Caco-2 (cell line): ENCODE data around the gene SBF2. TPM values are rescaled to one million over a fixed set of nuclear protein-coding genes. Genes with fewer than 3 reads are reported as not detected.

ENCODE experiments used
- BruUV-seq: library from RNA; stranded (reverse); fragments of 400-500 nt; replicated peaks from 2 replicates; lab custom pipeline; 2021; lab: Mats Ljungman, UMichigan
- CTCF ChIA-PET: fragments of 300-600 bp; sonication (Branson Sonifier 250); formaldehyde crosslinking; loops from one replicate; lab custom pipeline; 2022; ENCODE audit warnings: antibody characterized with exemption; lab: Charles Lee
- POLR2A ChIA-PET: fragments of 300-600 bp; sonication (Branson Sonifier 250); formaldehyde crosslinking; loops from one replicate; lab custom pipeline; 2022; ENCODE audit warnings: antibody characterized with exemption; lab: Charles Lee
- DNase-seq, 2 experiments: peaks; one replicate each; pipeline versions ENCODE4 v3.0.0 to v3.0.0-alpha.2; 2020 to 2022
- H3K27me3 ChIP-seq: replicated peaks from 2 replicates; pipeline ENCODE4 v1.6.0; 2011; ENCODE audit warnings: low read length; ENCODE audit not compliant: control insufficient read depth, insufficient read depth
- H3K36me3 ChIP-seq: 2 replicates; pipeline ENCODE4 v1.5.1; 2011; ENCODE audit warnings: low read length; ENCODE audit not compliant: control insufficient read depth, insufficient read depth
- H3K4me1 ChIP-seq: fragments of 250-450 bp; sonication (Bioruptor Pico); 2 replicates; pipeline ENCODE4 v1.5.1; 2020; ENCODE audit warnings: mild to moderate bottlenecking
- H3K4me3 ChIP-seq: 2 replicates; pipeline ENCODE4 v1.5.1; 2011; ENCODE audit warnings: low read depth, mild to moderate bottlenecking, control low read depth, low read length
- H3K9me3 ChIP-seq: fragments of 250-450 bp; sonication (Bioruptor Pico); 2 replicates; pipeline ENCODE4 v1.5.1; 2020; ENCODE audit warnings: mild to moderate bottlenecking, moderate library complexity
- H3K27ac Mint-ChIP-seq: one replicate; pipeline ENCODE4 v1.8.0; 2022; ENCODE audit warnings: mixed read lengths; ENCODE audit not compliant: unreplicated experiment
- H3K27me3 Mint-ChIP-seq: one replicate; pipeline ENCODE4 v1.8.0; 2022; ENCODE audit warnings: mixed read lengths; ENCODE audit not compliant: insufficient read depth, unreplicated experiment
- H3K36me3 Mint-ChIP-seq: one replicate; pipeline ENCODE4 v1.8.0; 2022; ENCODE audit warnings: mild to moderate bottlenecking, mixed read lengths; ENCODE audit not compliant: insufficient read depth, unreplicated experiment
- H3K4me1 Mint-ChIP-seq: one replicate; pipeline ENCODE4 v1.8.0; 2022; ENCODE audit warnings: low read depth, mixed read lengths; ENCODE audit not compliant: unreplicated experiment
- H3K4me3 Mint-ChIP-seq: one replicate; pipeline ENCODE4 v1.8.0; 2022; ENCODE audit warnings: mild to moderate bottlenecking, moderate library complexity, mixed read lengths; ENCODE audit not compliant: unreplicated experiment
- H3K9me3 Mint-ChIP-seq: one replicate; pipeline ENCODE4 v1.8.0; 2022; ENCODE audit warnings: mixed read lengths; ENCODE audit not compliant: unreplicated experiment
- CTCF ChIP-seq, 2 experiments: fragments of 200-600 bp in 1 of 2; IDR thresholded peaks; 1 replicate in 1 of 2; 2 replicates in 1 of 2; pipeline versions ENCODE4 v1.5.1 to v1.8.0; 2011 to 2022; ENCODE audit warnings: antibody characterized with exemption in 1 of 2, control low read depth in 1 of 2, inconsistent platforms in 1 of 2, low read depth in 1 of 2, low read length in 1 of 2, mild to moderate bottlenecking in 1 of 2, moderate library complexity in 1 of 2; ENCODE audit not compliant: insufficient read depth in 1 of 2, severe bottlenecking in 1 of 2, unreplicated experiment in 1 of 2
- intact Hi-C: fragments of 100-400 bp; cut with micrococcal nuclease; formaldehyde crosslinking; loops from one replicate; pipeline ENCODE4 v1.10.0; 2022; ENCODE audit not compliant: unreplicated experiment
- total RNA-seq: library from RNA; stranded (reverse); gene quantifications from 2 replicates; pipeline ENCODE4 v1.2.3, GENCODE V29; 2022

SBF2 gene
- total RNA-seq, 1 experiment from 2014 or later, result 72.2 TPM

GRCh38 chr11:10263929-10264328 is 30.1 kb downstream of the SBF2 start:
- H3K27ac Mint-ChIP-seq, result no peak overlapping the region

GRCh38 chr11:10261821-10262220 is 32.2 kb downstream of the SBF2 start:
- no peaks in the 10 kb centered on the region for H3K36me3 Mint-ChIP-seq
- no peaks in the 10 kb centered on the region for H3K27me3 ChIP-seq
- no peaks in the 10 kb centered on the region for H3K36me3 ChIP-seq
- intact Hi-C loops, result no loop called here
- no peak overlapping the region for H3K27ac Mint-ChIP-seq
- H3K4me3 Mint-ChIP-seq, result no peak overlapping the region
- no peak overlapping the region for H3K4me3 ChIP-seq
- no peaks in the 10 kb centered on the region for H3K27me3 Mint-ChIP-seq
- peaks cover 7% of the 10 kb centered on the region for H3K4me1 Mint-ChIP-seq
- no TSS peak for BruUV-seq
- POLR2A ChIA-PET, result no interaction called here
- no peaks in the 10 kb centered on the region for H3K9me3 Mint-ChIP-seq
- CTCF ChIA-PET, result no interaction called here
- peaks cover 18% of the 10 kb centered on the region for H3K4me1 ChIP-seq
- H3K9me3 ChIP-seq, result no peaks in the 10 kb centered on the region
- DNase-seq, result no peak
- TF ChIP-seq CTCF (IDR thresholded peaks at IDR 0.05; ENCODE audit: insufficient read depth in 1 of 2, low read depth in 1 of 2, low read length in 1 of 2, severe bottlenecking in 1 of 2, unreplicated experiment in 1 of 2), result no peak

More at GRCh38 chr11:10263929-10264328, 30.1 kb downstream of the SBF2 start:
- no peak for TF ChIP-seq CTCF (IDR thresholded peaks at IDR 0.05; ENCODE audit: insufficient read depth in 1 of 2, low read depth in 1 of 2, low read length in 1 of 2, severe bottlenecking in 1 of 2, unreplicated experiment in 1 of 2)
- Histone ChIP-seq H3K4me1 (peaks cover 11% of the 10 kb centered on the region), H3K36me3 (no peaks in the 10 kb centered on the region), H3K4me3 (no peak overlapping the region), H3K27me3 (no peaks in the 10 kb centered on the region), H3K9me3 (no peaks in the 10 kb centered on the region)
- H3K36me3 Mint-ChIP-seq, result no peaks in the 10 kb centered on the region
- peaks cover 1% of the 10 kb centered on the region for H3K4me1 Mint-ChIP-seq
- intact Hi-C loops, result no loop called here
- DNase-seq, result no peak
- BruUV-seq, result no TSS peak
- CTCF ChIA-PET, result no interaction called here
- no peaks in the 10 kb centered on the region for H3K27me3 Mint-ChIP-seq
- POLR2A ChIA-PET, result no interaction called here
- no peak overlapping the region for H3K4me3 Mint-ChIP-seq
- H3K9me3 Mint-ChIP-seq, result no peaks in the 10 kb centered on the region

GRCh38 chr11:10257478-10257877 is 36.5 kb downstream of the SBF2 start:
- Mint-ChIP-seq H3K36me3 (no peaks in the 10 kb centered on the region), H3K27me3 (no peaks in the 10 kb centered on the region), H3K9me3 (no peaks in the 10 kb centered on the region), H3K27ac (no peak overlapping the region), H3K4me3 (no peak overlapping the region), H3K4me1 (peaks cover 7% of the 10 kb centered on the region)
- Histone ChIP-seq H3K4me3 (no peak overlapping the region), H3K4me1 (peaks cover 12% of the 10 kb centered on the region; the same call in 1 of the 2 replicates), H3K27me3 (no peaks in the 10 kb centered on the region), H3K36me3 (no peaks in the 10 kb centered on the region), H3K9me3 (no peaks in the 10 kb centered on the region)
- CTCF ChIA-PET, result interaction anchor here (0.7 kb wide), 1 partner anchor 137 kb away, joined by 9 read pairs; no protein-coding TSS in a partner anchor
- POLR2A ChIA-PET, result interaction anchor here (0.6 to 0.7 kb wide), 2 partner anchors 24 to 117 kb away, joined by 3 to 10 read pairs; no protein-coding TSS in a partner anchor
- no peak for TF ChIP-seq CTCF (IDR thresholded peaks at IDR 0.05; ENCODE audit: insufficient read depth in 1 of 2, low read depth in 1 of 2, low read length in 1 of 2, severe bottlenecking in 1 of 2, unreplicated experiment in 1 of 2)
- no TSS peak for BruUV-seq
- DNase-seq, result no peak
- intact Hi-C loops, result no loop called here
